ENCODE data around the gene TESPA1. TPM values are rescaled to one million over a fixed set of nuclear protein-coding genes. Genes with fewer than 3 reads are reported as not detected.

The TESPA1 gene
- total RNA-seq, 1 donor from 2014 or later, result not detected

DNA sequence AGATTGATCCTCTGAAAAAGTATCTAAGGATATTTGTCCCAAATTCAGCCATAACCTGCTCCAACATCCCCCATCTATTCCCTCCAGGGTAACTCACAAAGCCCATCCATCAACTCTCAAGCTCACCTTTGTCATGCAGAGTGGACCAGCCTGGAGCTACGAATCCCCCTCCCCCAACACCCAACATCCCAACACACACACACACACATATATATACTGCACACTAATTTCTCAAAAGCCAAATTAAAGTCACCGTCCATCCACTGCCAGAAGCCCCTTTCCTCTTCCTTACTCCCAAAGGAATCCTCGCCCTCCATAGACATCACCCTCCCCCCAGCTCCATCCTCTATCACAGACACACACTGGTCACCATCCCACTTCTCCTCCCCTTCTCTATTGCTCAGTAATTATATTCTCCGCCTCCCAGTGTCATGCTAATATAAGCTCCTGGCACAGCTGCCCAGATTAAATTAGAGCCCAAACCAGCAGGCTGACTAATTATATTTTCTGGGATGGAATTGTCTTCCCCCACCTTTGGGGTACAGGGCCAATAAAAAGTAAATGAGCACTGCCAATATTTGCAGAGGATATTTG, 13.5 kb upstream of the TESPA1 start:
- Mint-ChIP-seq H3K9me3 (no peaks in the 10 kb centered on the region), H3K36me3 (no peaks in the 10 kb centered on the region), H3K4me3 (no peak overlapping the region), H3K27me3 (peaks cover 29% of the 10 kb centered on the region), H3K27ac (no peak overlapping the region), H3K4me1 (ENCODE audit: unreplicated experiment) (no peaks in the 10 kb centered on the region)
- DNase-seq (ENCODE audit: extremely low spot score, unreplicated experiment), result no peak
- TF ChIP-seq, protein P1, sequence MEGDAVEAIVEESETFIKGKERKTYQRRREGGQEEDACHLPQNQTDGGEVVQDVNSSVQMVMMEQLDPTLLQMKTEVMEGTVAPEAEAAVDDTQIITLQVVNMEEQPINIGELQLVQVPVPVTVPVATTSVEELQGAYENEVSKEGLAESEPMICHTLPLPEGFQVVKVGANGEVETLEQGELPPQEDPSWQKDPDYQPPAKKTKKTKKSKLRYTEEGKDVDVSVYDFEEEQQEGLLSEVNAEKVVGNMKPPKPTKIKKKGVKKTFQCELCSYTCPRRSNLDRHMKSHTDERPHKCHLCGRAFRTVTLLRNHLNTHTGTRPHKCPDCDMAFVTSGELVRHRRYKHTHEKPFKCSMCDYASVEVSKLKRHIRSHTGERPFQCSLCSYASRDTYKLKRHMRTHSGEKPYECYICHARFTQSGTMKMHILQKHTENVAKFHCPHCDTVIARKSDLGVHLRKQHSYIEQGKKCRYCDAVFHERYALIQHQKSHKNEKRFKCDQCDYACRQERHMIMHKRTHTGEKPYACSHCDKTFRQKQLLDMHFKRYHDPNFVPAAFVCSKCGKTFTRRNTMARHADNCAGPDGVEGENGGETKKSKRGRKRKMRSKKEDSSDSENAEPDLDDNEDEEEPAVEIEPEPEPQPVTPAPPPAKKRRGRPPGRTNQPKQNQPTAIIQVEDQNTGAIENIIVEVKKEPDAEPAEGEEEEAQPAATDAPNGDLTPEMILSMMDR (conservative IDR thresholded peaks at IDR 0.05), result no peak

DNA sequence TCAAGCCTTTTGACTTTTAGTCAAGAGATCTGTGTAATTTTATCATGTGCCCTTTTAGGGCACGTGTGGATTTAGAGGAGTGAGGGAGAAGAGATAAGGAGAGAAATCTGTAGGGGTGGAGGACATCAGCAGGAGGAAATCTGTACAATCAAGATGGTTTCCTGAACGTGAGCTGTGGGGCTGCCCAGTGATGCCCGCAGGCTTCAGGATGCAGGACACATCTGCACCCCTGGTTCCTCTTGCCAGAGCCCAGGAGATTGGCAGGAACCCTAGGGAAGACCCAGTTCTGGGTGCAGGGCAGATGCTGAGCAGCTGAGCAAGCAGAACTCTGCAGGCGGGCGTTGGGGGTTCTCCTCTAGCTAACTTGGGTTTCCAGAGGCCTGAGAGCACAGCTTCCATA, 11.6 kb upstream of the TESPA1 start:
- Mint-ChIP-seq H3K36me3 (no peaks in the 10 kb centered on the region), H3K4me1 (ENCODE audit: unreplicated experiment) (no peaks in the 10 kb centered on the region), H3K27ac (no peak overlapping the region), H3K9me3 (no peaks in the 10 kb centered on the region), H3K27me3 (peaks cover 29% of the 10 kb centered on the region), H3K4me3 (no peak overlapping the region)
- DNase-seq (ENCODE audit: extremely low spot score, unreplicated experiment), result no peak
- TF ChIP-seq, protein P1 (conservative IDR thresholded peaks at IDR 0.05), result no peak

DNA sequence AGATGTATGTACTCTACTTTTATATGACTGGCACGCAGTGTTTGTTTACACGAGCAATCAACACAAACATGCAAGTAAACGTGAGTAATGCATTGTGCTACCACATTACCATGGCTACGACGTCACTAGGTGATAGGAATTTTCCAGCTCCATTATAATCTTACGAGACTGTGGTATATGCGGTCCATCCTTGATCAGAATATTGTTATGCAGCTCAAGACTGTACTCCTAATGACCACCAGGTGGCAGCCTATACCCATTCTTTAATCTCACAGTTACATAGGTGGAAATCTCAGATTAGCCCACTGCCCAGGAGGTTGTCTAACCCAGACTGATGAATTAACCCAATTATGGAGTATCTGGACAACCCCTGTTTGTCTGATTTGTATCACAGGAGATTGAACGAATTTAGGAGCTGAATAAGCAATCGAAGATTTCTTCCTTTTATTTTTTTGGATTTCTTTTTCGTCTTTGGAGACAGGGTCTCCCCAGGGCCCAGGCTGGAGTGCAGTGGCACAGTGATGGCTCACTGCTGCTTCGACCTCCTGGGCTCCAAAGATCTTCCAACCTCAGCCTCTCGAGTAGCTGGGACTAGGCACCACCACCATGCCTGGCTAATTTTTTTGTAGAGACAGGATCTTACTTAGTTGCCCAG, 8.7 kb upstream of the TESPA1 start:
- H3K27me3 Mint-ChIP-seq, result peaks cover 37% of the 10 kb centered on the region
- TF ChIP-seq, protein P1 (conservative IDR thresholded peaks at IDR 0.05), result peak; percentile 93
- no peaks in the 10 kb centered on the region for H3K36me3 Mint-ChIP-seq
- H3K9me3 Mint-ChIP-seq, result no peaks in the 10 kb centered on the region
- no peaks in the 10 kb centered on the region for H3K4me1 Mint-ChIP-seq (ENCODE audit: unreplicated experiment)
- DNase-seq (ENCODE audit: extremely low spot score, unreplicated experiment), result no peak
- no peak overlapping the region for H3K27ac Mint-ChIP-seq
- H3K4me3 Mint-ChIP-seq, result no peak overlapping the region

DNA sequence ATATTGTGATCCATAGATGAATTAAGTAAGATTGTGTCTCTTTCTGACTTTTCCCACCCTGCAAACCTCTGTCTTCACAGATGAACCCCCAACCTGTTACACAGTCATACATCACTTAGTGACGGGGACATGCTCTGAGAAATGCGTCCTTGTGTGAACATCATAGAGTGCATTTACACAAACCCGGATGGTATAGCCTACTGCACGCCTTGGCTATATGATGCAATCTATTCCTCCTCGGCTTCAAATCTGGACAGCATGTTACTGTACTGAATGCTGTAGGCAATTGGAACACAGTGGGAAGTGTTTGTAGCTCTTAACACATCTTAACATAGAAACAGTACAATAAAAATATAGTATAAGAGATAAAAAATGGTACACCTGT, 7.4 kb upstream of the TESPA1 start:
- no peaks in the 10 kb centered on the region for H3K9me3 Mint-ChIP-seq
- TF ChIP-seq, protein P1 (conservative IDR thresholded peaks at IDR 0.05), result no peak
- H3K27me3 Mint-ChIP-seq, result peaks cover 30% of the 10 kb centered on the region
- DNase-seq (ENCODE audit: extremely low spot score, unreplicated experiment), result no peak
- no peak overlapping the region for H3K27ac Mint-ChIP-seq
- no peak overlapping the region for H3K4me3 Mint-ChIP-seq
- no peaks in the 10 kb centered on the region for H3K4me1 Mint-ChIP-seq (ENCODE audit: unreplicated experiment)
- no peaks in the 10 kb centered on the region for H3K36me3 Mint-ChIP-seq

DNA sequence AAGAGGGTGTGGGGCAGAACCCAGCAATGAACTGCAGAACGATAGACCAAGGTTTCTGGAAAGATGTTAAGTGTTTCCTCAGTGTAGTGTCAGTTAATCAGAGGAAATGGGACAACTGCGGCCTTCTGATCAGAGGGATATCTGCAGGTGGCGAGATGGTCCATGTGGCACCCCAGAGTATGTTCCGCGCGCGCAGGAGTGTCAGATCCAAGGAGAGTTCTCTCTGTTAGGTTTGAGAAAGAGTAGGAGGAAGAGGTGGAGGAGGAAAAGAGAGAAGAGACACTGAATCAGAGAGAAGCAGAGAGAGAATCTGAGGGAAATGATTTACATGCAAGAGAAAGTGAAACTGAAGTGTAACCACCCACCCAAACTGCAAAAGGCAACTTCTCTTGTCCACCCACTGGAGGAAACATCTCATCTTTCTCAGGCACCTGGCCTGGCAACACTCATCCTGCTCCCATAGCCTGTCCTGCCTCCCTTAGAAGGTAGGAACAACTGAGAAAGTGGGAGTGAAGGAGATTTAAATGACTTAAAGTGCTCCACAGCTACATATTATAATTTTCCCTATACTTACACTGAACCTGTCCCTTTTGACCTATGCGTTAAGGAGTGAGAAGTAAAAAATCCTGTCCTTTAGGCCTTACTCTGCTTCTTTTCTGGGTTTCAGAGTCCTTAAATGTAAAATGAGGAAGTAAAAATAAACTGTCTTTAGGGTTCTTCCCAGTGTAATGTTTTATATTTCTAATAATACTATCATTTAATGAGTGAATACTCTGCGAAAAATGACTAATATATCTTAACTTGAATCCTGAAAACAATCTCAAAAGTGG, 6.8 kb upstream of the TESPA1 start:
- H3K27me3 Mint-ChIP-seq, result peaks cover 26% of the 10 kb centered on the region
- no peak overlapping the region for H3K4me3 Mint-ChIP-seq
- H3K36me3 Mint-ChIP-seq, result no peaks in the 10 kb centered on the region
- H3K9me3 Mint-ChIP-seq, result no peaks in the 10 kb centered on the region
- H3K4me1 Mint-ChIP-seq (ENCODE audit: unreplicated experiment), result no peaks in the 10 kb centered on the region
- DNase-seq (ENCODE audit: extremely low spot score, unreplicated experiment), result no peak
- TF ChIP-seq, protein P1 (conservative IDR thresholded peaks at IDR 0.05), result no peak
- no peak overlapping the region for H3K27ac Mint-ChIP-seq

All from type B pancreatic cell (in vitro differentiated cells).